HEK293 (cell line): ENCODE measurements around the gene BMAL1.

Experiments used
- CTCF ChIA-PET: fragments of 350-600 bp; formaldehyde crosslinking; extraction: SDS; loops from one replicate; lab custom pipeline; 2021; ENCODE audit warnings: antibody characterized with exemption; lab: Yijun Ruan, JAX
- POLR2A ChIA-PET: fragments of 300-600 bp; formaldehyde crosslinking; extraction: SDS; loops from one replicate; lab custom pipeline; 2020; ENCODE audit warnings: antibody characterized with exemption, inconsistent platforms; lab: Yijun Ruan, JAX
- H3K27ac ChIP-seq: fragments of 200-500 bp; sonication (Bioruptor generic); 2 replicates; pipeline ENCODE4 v1.5.1; 2014; ENCODE audit warnings: low read depth, low read length, control low read depth, inconsistent platforms; ENCODE audit errors: extremely low read depth
- H3K36me3 ChIP-seq, 2 experiments: fragments of 200-500 bp in 1 of 2; sonication (Bioruptor generic) in 1 of 2; 1 replicate in 1 of 2; 2 replicates in 1 of 2; pipeline ENCODE4 v1.5.1; 2014 to 2017; ENCODE audit warnings: inconsistent platforms in 2 of 2, low read length in 2 of 2; ENCODE audit not compliant: control insufficient read depth in 2 of 2, insufficient read depth in 1 of 2
- H3K4me1 ChIP-seq: fragments of 200-500 bp; sonication (Bioruptor generic); 2 replicates; pipeline ENCODE4 v1.5.1; 2014; ENCODE audit warnings: mild to moderate bottlenecking, low read length, inconsistent platforms; ENCODE audit not compliant: control insufficient read depth, insufficient read depth
- H3K4me3 ChIP-seq: 2 replicates; pipeline ENCODE4 v1.5.1; 2011; ENCODE audit warnings: low read depth, mild to moderate bottlenecking, control low read depth, low read length, moderate library complexity
- H3K9me3 ChIP-seq: fragments of 200-500 bp; sonication (Bioruptor generic); 2 replicates; pipeline ENCODE4 v1.5.1; 2014; ENCODE audit warnings: low read depth, low read length, inconsistent platforms; ENCODE audit not compliant: control insufficient read depth, insufficient read depth
- BCL11A ChIP-seq: fragments of 450-650 bp; formaldehyde crosslinking; IDR thresholded peaks from 2 replicates; pipeline ENCODE4 v1.5.1; 2016; ENCODE audit warnings: low read depth, missing biosample characterization, missing genetic modification characterization
- IKZF3 ChIP-seq: fragments of 450-650 bp; IDR thresholded peaks from 2 replicates; pipeline ENCODE4 v1.5.0; 2018; ENCODE audit warnings: missing biosample characterization, mild to moderate bottlenecking, missing genetic modification characterization, moderate library complexity
- INSM2 ChIP-seq: fragments of 450-650 bp; formaldehyde crosslinking; IDR thresholded peaks from 2 replicates; pipeline ENCODE4 v1.5.1; 2016; ENCODE audit warnings: missing biosample characterization, missing genetic modification characterization
- KLF16 ChIP-seq: fragments of 450-650 bp; formaldehyde crosslinking; IDR thresholded peaks from 2 replicates; pipeline ENCODE4 v1.5.1; 2017; ENCODE audit warnings: missing biosample characterization, missing genetic modification characterization
- PRDM1 ChIP-seq: fragments of 450-650 bp; formaldehyde crosslinking; IDR thresholded peaks from 2 replicates; pipeline ENCODE4; 2016; ENCODE audit warnings: missing biosample characterization, missing genetic modification characterization
- PRDM10 ChIP-seq: fragments of 450-650 bp; formaldehyde crosslinking; IDR thresholded peaks from 2 replicates; pipeline ENCODE4 v1.5.1; 2016; ENCODE audit warnings: missing biosample characterization, missing genetic modification characterization
- YY1 ChIP-seq: fragments of 450-650 bp; formaldehyde crosslinking; IDR thresholded peaks from 2 replicates; pipeline ENCODE4 v1.5.1; 2018; ENCODE audit warnings: missing biosample characterization, missing genetic modification characterization
- ZBTB1 ChIP-seq: fragments of 450-650 bp; formaldehyde crosslinking; IDR thresholded peaks from 2 replicates; pipeline ENCODE4 v1.5.1; 2016; ENCODE audit warnings: missing biosample characterization, missing genetic modification characterization
- ZBTB20 ChIP-seq: fragments of 450-650 bp; formaldehyde crosslinking; IDR thresholded peaks from 2 replicates; pipeline ENCODE4 v1.5.1; 2016; ENCODE audit warnings: missing biosample characterization, missing genetic modification characterization
- ZBTB8A ChIP-seq: fragments of 450-650 bp; formaldehyde crosslinking; IDR thresholded peaks from 2 replicates; pipeline ENCODE4 v1.5.1; 2016; ENCODE audit warnings: missing biosample characterization, missing genetic modification characterization
- ZNF112 ChIP-seq: fragments of 450-650 bp; formaldehyde crosslinking; IDR thresholded peaks from 2 replicates; pipeline ENCODE4 v1.5.0; 2017; ENCODE audit warnings: missing biosample characterization, missing genetic modification characterization
- ZNF169 ChIP-seq: fragments of 450-650 bp; formaldehyde crosslinking; IDR thresholded peaks from 2 replicates; pipeline ENCODE4 v1.5.1; 2016; ENCODE audit warnings: missing biosample characterization, missing genetic modification characterization
- ZNF174 ChIP-seq: fragments of 450-650 bp; formaldehyde crosslinking; IDR thresholded peaks from 2 replicates; pipeline ENCODE4 v1.5.0; 2017; ENCODE audit warnings: missing biosample characterization, mild to moderate bottlenecking, missing genetic modification characterization
- ZNF19 ChIP-seq: fragments of 450-650 bp; formaldehyde crosslinking; IDR thresholded peaks from 2 replicates; pipeline ENCODE4; 2016; ENCODE audit warnings: missing biosample characterization, missing genetic modification characterization, low read depth
- ZNF23 ChIP-seq: fragments of 450-650 bp; formaldehyde crosslinking; IDR thresholded peaks from 2 replicates; pipeline ENCODE4 v1.5.1; 2016; ENCODE audit warnings: missing biosample characterization, missing genetic modification characterization, borderline replicate concordance
- ZNF24 ChIP-seq: fragments of 450-650 bp; formaldehyde crosslinking; IDR thresholded peaks from 2 replicates; pipeline ENCODE4 v1.5.1; 2016; ENCODE audit warnings: missing biosample characterization, missing genetic modification characterization
- ZNF362 ChIP-seq: fragments of 450-650 bp; formaldehyde crosslinking; IDR thresholded peaks from 2 replicates; pipeline ENCODE4 v1.5.1; 2016; ENCODE audit warnings: missing biosample characterization, missing genetic modification characterization
- ZNF37A ChIP-seq: fragments of 450-650 bp; IDR thresholded peaks from 2 replicates; pipeline ENCODE4 v1.5.1; 2018; ENCODE audit warnings: missing biosample characterization, missing genetic modification characterization
- ZNF488 ChIP-seq: fragments of 450-650 bp; formaldehyde crosslinking; IDR thresholded peaks from 2 replicates; pipeline ENCODE4 v1.5.1; 2016; ENCODE audit warnings: missing biosample characterization, missing genetic modification characterization
- ZNF548 ChIP-seq: fragments of 450-650 bp; formaldehyde crosslinking; IDR thresholded peaks from 2 replicates; pipeline ENCODE4 v1.5.1; 2016; ENCODE audit warnings: missing biosample characterization, missing genetic modification characterization
- ZNF585B ChIP-seq: fragments of 450-650 bp; formaldehyde crosslinking; IDR thresholded peaks from 2 replicates; pipeline ENCODE4 v1.5.1; 2016; ENCODE audit warnings: missing biosample characterization, missing genetic modification characterization
- ZNF623 ChIP-seq: fragments of 450-650 bp; formaldehyde crosslinking; IDR thresholded peaks from 2 replicates; pipeline ENCODE4 v1.5.1; 2016; ENCODE audit warnings: missing biosample characterization, missing genetic modification characterization
- ZNF645 ChIP-seq: fragments of 450-650 bp; formaldehyde crosslinking; IDR thresholded peaks from 2 replicates; pipeline ENCODE4; 2016; ENCODE audit warnings: missing biosample characterization, missing genetic modification characterization
- ZNF660 ChIP-seq: fragments of 450-650 bp; IDR thresholded peaks from 2 replicates; pipeline ENCODE4 v1.5.1; 2018; ENCODE audit warnings: missing biosample characterization, mild to moderate bottlenecking, missing genetic modification characterization
- ZNF677 ChIP-seq: fragments of 450-650 bp; IDR thresholded peaks from 2 replicates; pipeline ENCODE4 v1.5.0; 2018; ENCODE audit warnings: missing biosample characterization, mild to moderate bottlenecking, missing genetic modification characterization, moderate library complexity
- ZNF747 ChIP-seq: fragments of 450-650 bp; formaldehyde crosslinking; IDR thresholded peaks from 2 replicates; pipeline ENCODE4 v1.5.1; 2016; ENCODE audit warnings: missing biosample characterization, missing genetic modification characterization
- ZNF791 ChIP-seq: fragments of 450-650 bp; formaldehyde crosslinking; IDR thresholded peaks from 2 replicates; pipeline ENCODE4 v1.5.1; 2016; ENCODE audit warnings: missing biosample characterization, missing genetic modification characterization
- ZNF830 ChIP-seq: fragments of 450-650 bp; IDR thresholded peaks from 2 replicates; pipeline ENCODE4 v1.5.0; 2018; ENCODE audit warnings: missing biosample characterization, missing genetic modification characterization, low read depth, mild to moderate bottlenecking, moderate library complexity
- ZSCAN30 ChIP-seq: fragments of 450-650 bp; IDR thresholded peaks from 2 replicates; pipeline ENCODE4 v1.5.1; 2018; ENCODE audit warnings: missing biosample characterization, mild to moderate bottlenecking, missing genetic modification characterization, moderate library complexity

The BMAL1 gene

GRCh38 chr11:13344818-13345217 is 67.2 kb downstream of the BMAL1 start:
- Histone ChIP-seq H3K9me3 (no peaks in the 10 kb centered on the region), H3K27ac (no peak overlapping the region), H3K36me3 (no peaks in the 10 kb centered on the region)
- CTCF ChIA-PET = interaction anchor here (0.5 to 6.2 kb wide), 23 partner anchors 9 to 1002 kb away, joined by 3 to 119 read pairs (median 4); no protein-coding TSS in a partner anchor
- POLR2A ChIA-PET = no interaction called here
- TF ChIP-seq ZBTB1 (tag by site-specific recombination) = no peak
- TF ChIP-seq ZNF362 (tag by site-specific recombination) = no peak
- no peak for TF ChIP-seq ZBTB8A
- no peak for TF ChIP-seq ZNF169
- TF ChIP-seq INSM2 (tag by site-specific recombination) = no peak
- TF ChIP-seq ZNF24 (tag by site-specific recombination) = no peak
- no peak for TF ChIP-seq ZNF23 (tag by site-specific recombination)
- TF ChIP-seq PRDM10 (tag by site-specific recombination) = no peak
- no peak for TF ChIP-seq YY1 (tag by site-specific recombination)
- TF ChIP-seq ZNF677 (tag by site-specific recombination) = no peak
- TF ChIP-seq ZNF585B (tag by site-specific recombination) = no peak
- TF ChIP-seq ZNF830 (tag by site-specific recombination) = no peak
- TF ChIP-seq ZSCAN30 (tag by site-specific recombination) = no peak
- no peak for TF ChIP-seq BCL11A (tag by site-specific recombination)
- no peak for TF ChIP-seq ZNF112 (tag by site-specific recombination)
- no peak for TF ChIP-seq ZBTB20
- TF ChIP-seq ZNF623 = no peak
- TF ChIP-seq ZNF747 = no peak
- no peak for TF ChIP-seq KLF16 (tag by site-specific recombination)
- no peak for TF ChIP-seq ZNF548 (tag by site-specific recombination)
- TF ChIP-seq, all 188 proteins: peak for 0
- Histone ChIP-seq H3K4me3 (no peak overlapping the region), H3K4me1 (no peaks in the 10 kb centered on the region)

GRCh38 chr11:13346470-13346869 is 68.9 kb downstream of the BMAL1 start:
- Histone ChIP-seq H3K4me3 (no peak overlapping the region), H3K36me3 (no peaks in the 10 kb centered on the region), H3K9me3 (no peaks in the 10 kb centered on the region)
- TF ChIP-seq BCL11A (tag by site-specific recombination) (no peak), ZNF660 (tag by site-specific recombination) (no peak), ZNF19 (no peak), ZNF791 (tag by site-specific recombination) (no peak), PRDM1 (tag by site-specific recombination) (no peak), ZNF37A (tag by site-specific recombination) (no peak), IKZF3 (tag by site-specific recombination) (no peak), ZNF645 (tag by site-specific recombination) (no peak), ZNF174 (tag by site-specific recombination) (no peak), ZNF488 (tag by site-specific recombination) (no peak)
- TF ChIP-seq, all 188 proteins: peak for 0
- ChIA-PET POLR2A (no interaction called here), CTCF (interaction anchor here (0.9 to 6.2 kb wide), 3 partner anchors 28 to 136 kb away, joined by 3 to 119 read pairs (median 4); no protein-coding TSS in a partner anchor)
- Histone ChIP-seq H3K4me1 (no peaks in the 10 kb centered on the region), H3K27ac (no peak overlapping the region)
